ENCODE data around the gene FAM20B. TPM values are rescaled to one million over a fixed set of nuclear protein-coding genes. Genes with fewer than 3 reads are reported as not detected.

The FAM20B gene
- total RNA-seq, 1 donor from 2014 or later: 31.6 TPM

DNA sequence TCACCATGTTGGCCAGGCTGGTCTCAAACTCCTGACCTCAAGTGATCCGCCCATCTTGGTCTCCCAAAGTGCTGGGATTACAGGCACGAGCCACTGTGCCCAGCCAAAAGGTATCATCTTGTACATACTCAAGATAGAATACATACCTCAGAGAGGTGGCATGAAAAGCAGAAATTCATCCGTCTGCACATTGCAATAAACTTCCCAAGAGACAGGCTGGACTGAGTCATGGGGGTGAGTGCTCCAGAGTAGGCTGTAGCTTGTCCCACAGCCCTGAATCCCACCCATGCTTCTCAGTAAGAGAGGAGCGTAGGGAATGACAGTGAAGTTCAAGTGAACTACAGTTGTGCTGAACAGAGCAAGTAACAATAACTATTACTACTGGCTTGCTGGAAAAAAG lies 75.9 kb downstream of the FAM20B start:
- TF ChIP-seq, protein P1, sequence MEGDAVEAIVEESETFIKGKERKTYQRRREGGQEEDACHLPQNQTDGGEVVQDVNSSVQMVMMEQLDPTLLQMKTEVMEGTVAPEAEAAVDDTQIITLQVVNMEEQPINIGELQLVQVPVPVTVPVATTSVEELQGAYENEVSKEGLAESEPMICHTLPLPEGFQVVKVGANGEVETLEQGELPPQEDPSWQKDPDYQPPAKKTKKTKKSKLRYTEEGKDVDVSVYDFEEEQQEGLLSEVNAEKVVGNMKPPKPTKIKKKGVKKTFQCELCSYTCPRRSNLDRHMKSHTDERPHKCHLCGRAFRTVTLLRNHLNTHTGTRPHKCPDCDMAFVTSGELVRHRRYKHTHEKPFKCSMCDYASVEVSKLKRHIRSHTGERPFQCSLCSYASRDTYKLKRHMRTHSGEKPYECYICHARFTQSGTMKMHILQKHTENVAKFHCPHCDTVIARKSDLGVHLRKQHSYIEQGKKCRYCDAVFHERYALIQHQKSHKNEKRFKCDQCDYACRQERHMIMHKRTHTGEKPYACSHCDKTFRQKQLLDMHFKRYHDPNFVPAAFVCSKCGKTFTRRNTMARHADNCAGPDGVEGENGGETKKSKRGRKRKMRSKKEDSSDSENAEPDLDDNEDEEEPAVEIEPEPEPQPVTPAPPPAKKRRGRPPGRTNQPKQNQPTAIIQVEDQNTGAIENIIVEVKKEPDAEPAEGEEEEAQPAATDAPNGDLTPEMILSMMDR (IDR thresholded peaks at IDR 0.05): no peak
- H3K27ac Mint-ChIP-seq (ENCODE audit: unreplicated experiment): no peak overlapping the region
- no peaks in the 10 kb centered on the region for H3K9me3 Mint-ChIP-seq (ENCODE audit: unreplicated experiment)
- no peaks in the 10 kb centered on the region for H3K27me3 Mint-ChIP-seq (ENCODE audit: unreplicated experiment)
- DNase-seq (ENCODE audit: extremely low spot score, unreplicated experiment): no peak
- H3K4me1 Mint-ChIP-seq (ENCODE audit: unreplicated experiment): no peaks in the 10 kb centered on the region
- peaks cover 25% of the 10 kb centered on the region for H3K36me3 Mint-ChIP-seq (ENCODE audit: unreplicated experiment)
- no peak overlapping the region for H3K4me3 Mint-ChIP-seq (ENCODE audit: unreplicated experiment)

DNA sequence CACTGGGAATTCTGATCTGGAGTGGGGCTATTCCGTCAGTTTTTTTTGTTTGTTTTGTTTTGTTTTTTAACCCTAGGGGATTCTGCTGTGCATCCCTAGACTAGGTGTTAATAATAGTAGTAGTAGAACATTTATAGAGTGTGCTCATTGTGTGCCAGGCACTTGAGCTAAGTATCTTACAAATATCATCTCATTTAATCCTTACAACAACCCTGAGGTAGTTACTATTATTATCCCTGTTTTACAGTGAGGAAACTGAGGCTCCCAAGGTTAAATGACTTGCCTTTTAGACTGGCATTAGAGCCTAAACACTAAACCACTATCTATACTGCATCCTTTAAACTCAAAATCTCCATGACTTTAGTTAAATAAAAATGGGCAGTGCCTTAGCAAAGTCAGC lies 78.3 kb downstream of the FAM20B start:
- Mint-ChIP-seq H3K27ac (ENCODE audit: unreplicated experiment) (no peak overlapping the region), H3K4me3 (ENCODE audit: unreplicated experiment) (no peak overlapping the region), H3K36me3 (ENCODE audit: unreplicated experiment) (peaks cover 25% of the 10 kb centered on the region), H3K9me3 (ENCODE audit: unreplicated experiment) (no peaks in the 10 kb centered on the region), H3K4me1 (ENCODE audit: unreplicated experiment) (no peaks in the 10 kb centered on the region), H3K27me3 (ENCODE audit: unreplicated experiment) (no peaks in the 10 kb centered on the region)
- no peak for DNase-seq (ENCODE audit: extremely low spot score, unreplicated experiment)
- TF ChIP-seq, protein P1 (IDR thresholded peaks at IDR 0.05): no peak

DNA sequence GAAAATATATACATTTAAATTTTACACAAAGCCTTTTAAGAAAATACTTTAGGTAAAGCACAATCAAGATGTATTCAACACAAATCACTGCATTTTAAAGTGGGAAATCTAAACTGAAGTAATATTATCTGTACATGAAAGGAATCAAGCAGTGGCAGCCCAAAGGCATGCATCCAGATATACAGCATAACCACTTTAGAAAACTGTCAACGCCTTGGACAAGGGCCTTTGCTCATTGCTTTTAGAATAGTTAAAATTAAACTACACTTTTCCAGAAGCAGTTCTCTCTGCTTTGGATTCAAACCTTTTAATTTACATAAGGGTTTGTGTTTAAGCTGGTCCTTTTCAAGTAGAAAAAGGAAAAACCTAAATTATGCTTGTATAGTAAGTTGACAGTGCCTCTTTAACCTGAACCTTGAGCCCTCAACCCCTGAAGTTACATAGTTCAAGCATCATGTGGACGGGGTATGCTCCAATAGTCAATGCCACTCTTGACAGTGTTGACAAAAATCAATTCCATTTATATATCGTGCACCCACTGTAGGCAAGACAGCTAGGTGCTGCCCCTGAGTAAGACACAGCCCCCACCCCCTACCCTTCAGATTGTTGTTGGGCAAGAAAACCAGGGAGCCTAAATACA lies 79.0 kb downstream of the FAM20B start:
- H3K4me1 Mint-ChIP-seq (ENCODE audit: unreplicated experiment): no peaks in the 10 kb centered on the region
- TF ChIP-seq, protein P1 (IDR thresholded peaks at IDR 0.05): no peak
- H3K4me3 Mint-ChIP-seq (ENCODE audit: unreplicated experiment): no peak overlapping the region
- no peak overlapping the region for H3K27ac Mint-ChIP-seq (ENCODE audit: unreplicated experiment)
- no peaks in the 10 kb centered on the region for H3K27me3 Mint-ChIP-seq (ENCODE audit: unreplicated experiment)
- no peaks in the 10 kb centered on the region for H3K9me3 Mint-ChIP-seq (ENCODE audit: unreplicated experiment)
- peaks cover 26% of the 10 kb centered on the region for H3K36me3 Mint-ChIP-seq (ENCODE audit: unreplicated experiment)
- no peak for DNase-seq (ENCODE audit: extremely low spot score, unreplicated experiment)

DNA sequence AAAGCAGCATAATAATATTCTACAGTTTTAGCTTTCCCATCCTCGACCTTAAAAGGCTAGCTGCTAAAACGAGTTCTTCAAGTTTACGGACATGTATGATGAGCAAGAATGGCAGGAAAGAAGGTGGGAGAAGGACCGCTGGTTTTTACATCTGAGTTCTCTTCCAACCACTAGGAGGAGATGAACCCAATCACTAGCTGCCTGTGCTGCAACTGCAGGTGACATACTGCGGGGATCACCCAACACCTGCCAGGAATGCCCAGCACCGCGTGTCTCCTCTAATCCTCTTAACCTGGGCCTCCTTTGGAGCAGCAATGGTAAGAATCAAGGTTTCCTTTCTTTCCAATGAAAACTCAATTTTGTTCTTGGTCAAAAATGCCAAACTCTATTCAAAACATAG lies 79.7 kb downstream of the FAM20B start:
- Mint-ChIP-seq H3K4me3 (ENCODE audit: unreplicated experiment) (no peak overlapping the region), H3K27me3 (ENCODE audit: unreplicated experiment) (no peaks in the 10 kb centered on the region), H3K36me3 (ENCODE audit: unreplicated experiment) (peaks cover 29% of the 10 kb centered on the region), H3K27ac (ENCODE audit: unreplicated experiment) (no peak overlapping the region), H3K9me3 (ENCODE audit: unreplicated experiment) (no peaks in the 10 kb centered on the region), H3K4me1 (ENCODE audit: unreplicated experiment) (no peaks in the 10 kb centered on the region)
- TF ChIP-seq, protein P1 (IDR thresholded peaks at IDR 0.05): peak; percentile 48
- DNase-seq (ENCODE audit: extremely low spot score, unreplicated experiment): no peak

DNA sequence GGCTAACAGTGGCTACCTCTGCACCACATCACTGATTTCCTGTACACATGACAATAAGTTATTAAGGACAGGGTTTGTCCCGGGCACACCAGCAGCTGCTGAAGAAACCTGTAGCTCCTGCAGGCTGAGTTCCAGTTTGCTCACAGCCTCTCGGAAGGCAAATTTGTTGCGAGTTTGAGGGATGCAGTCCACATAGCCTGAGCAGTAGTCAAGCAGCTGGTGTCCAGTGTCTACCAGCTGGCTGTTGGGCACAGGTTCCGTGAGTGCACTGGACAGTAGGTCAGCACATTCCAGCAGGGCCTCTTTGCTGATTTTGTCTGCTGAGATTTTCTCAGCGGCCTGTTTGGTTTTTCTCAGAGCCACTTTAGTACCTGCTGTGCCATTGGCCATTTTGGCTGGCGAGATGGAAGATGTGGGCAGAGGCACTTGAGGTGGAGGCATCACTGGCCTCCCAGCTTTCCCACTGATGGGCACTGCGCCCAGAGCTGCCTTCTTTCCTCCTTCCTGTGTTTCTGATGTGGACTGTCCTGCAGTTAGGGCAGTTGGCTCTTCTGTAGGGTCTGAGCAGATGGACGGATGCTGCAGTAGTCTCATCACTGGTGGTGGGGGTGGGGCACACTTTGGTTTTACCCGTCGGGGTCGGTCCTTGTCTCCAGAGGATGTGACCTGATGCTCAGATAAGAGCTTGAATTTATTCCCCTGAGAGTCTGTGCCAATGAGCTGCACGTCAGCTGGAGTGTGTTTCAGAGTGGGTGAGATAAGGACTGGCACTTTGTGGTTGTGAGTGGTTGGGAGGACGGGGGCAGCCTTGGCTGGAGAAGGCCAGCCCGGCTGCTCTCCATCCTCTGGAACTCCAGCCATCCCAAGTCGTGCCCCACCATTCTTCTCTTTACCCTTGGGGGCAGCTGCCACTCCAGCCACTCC lies 82.3 kb downstream of the FAM20B start:
- H3K9me3 Mint-ChIP-seq (ENCODE audit: unreplicated experiment): no peaks in the 10 kb centered on the region
- TF ChIP-seq, protein P1 (IDR thresholded peaks at IDR 0.05): no peak
- H3K27me3 Mint-ChIP-seq (ENCODE audit: unreplicated experiment): no peaks in the 10 kb centered on the region
- no peak overlapping the region for H3K4me3 Mint-ChIP-seq (ENCODE audit: unreplicated experiment)
- no peak overlapping the region for H3K27ac Mint-ChIP-seq (ENCODE audit: unreplicated experiment)
- H3K36me3 Mint-ChIP-seq (ENCODE audit: unreplicated experiment): peaks cover 34% of the 10 kb centered on the region
- DNase-seq (ENCODE audit: extremely low spot score, unreplicated experiment): peak; percentile 74
- no peaks in the 10 kb centered on the region for H3K4me1 Mint-ChIP-seq (ENCODE audit: unreplicated experiment)
